Measurements from ENCODE around the gene DLAT.

DNA sequence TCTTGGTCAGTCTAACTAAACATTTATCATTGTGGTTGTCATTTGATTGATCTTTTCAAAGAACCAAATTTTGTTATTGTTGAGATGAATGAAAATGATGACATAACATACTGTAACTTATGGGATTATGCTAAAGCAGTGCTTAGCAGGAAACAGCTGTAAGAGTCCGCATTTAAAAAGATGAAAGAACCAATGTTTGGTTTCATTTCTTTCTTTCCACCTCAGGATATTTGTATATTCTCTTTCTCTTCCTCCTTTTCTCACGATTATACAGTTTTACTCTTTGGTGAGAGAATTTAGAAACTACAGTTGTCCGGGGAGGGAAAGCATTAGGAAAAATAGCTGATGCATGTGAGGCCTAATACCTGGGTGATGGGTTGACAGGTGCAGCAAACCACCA lies 25.5 kb downstream of the DLAT start:
- TF ChIP-seq, protein P1, sequence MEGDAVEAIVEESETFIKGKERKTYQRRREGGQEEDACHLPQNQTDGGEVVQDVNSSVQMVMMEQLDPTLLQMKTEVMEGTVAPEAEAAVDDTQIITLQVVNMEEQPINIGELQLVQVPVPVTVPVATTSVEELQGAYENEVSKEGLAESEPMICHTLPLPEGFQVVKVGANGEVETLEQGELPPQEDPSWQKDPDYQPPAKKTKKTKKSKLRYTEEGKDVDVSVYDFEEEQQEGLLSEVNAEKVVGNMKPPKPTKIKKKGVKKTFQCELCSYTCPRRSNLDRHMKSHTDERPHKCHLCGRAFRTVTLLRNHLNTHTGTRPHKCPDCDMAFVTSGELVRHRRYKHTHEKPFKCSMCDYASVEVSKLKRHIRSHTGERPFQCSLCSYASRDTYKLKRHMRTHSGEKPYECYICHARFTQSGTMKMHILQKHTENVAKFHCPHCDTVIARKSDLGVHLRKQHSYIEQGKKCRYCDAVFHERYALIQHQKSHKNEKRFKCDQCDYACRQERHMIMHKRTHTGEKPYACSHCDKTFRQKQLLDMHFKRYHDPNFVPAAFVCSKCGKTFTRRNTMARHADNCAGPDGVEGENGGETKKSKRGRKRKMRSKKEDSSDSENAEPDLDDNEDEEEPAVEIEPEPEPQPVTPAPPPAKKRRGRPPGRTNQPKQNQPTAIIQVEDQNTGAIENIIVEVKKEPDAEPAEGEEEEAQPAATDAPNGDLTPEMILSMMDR (IDR thresholded peaks at IDR 0.05) = no peak
- no peak for TF ChIP-seq EZH2 (IDR thresholded peaks at IDR 0.05)
